Epithelial cell of esophagus (primary cell): Measurements from ENCODE around the gene COL4A2.

Experiments
- DNase-seq: peaks from one replicate; pipeline ENCODE4 v3.0.0; 2010; ENCODE audit warnings: low read depth
- H3K4me3 ChIP-seq: 2 replicates; pipeline ENCODE4 v1.5.1; 2011; ENCODE audit warnings: mild to moderate bottlenecking, low read length, control low read depth
- TF ChIP-seq, protein P1 (sequence below): IDR thresholded peaks from 2 replicates; pipeline ENCODE4 v1.5.1; 2011; ENCODE audit warnings: low read depth, mild to moderate bottlenecking, low read length, control low read depth, inconsistent platforms; ENCODE audit not compliant: insufficient read depth; ENCODE audit errors: missing control alignments

COL4A2 gene

DNA sequence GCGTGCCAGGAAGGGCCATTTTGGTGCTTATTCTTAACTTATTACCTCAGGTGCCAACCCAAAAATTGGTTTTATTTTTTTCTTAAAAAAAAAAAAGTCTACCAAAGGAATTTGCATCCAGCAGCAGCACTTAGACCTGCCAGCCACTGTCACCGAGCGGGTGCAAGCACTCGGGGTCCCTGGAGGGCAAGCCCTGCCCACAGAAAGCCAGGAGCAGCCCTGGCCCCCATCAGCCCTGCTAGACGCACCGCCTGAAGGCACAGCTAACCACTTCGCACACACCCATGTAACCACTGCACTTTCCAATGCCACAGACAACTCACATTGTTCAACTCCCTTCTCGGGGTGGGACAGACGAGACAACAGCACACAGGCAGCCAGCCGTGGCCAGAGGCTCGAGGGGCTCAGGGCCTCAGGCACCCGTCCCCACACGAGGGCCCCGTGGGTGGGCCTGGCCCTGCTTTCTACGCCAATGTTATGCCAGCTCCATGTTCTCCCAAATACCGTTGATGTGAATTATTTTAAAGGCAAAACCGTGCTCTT lies 205.2 kb downstream of the COL4A2 start:
- DNase-seq: no peak
- H3K4me3 ChIP-seq: no peak overlapping the region
- TF ChIP-seq, protein P1, sequence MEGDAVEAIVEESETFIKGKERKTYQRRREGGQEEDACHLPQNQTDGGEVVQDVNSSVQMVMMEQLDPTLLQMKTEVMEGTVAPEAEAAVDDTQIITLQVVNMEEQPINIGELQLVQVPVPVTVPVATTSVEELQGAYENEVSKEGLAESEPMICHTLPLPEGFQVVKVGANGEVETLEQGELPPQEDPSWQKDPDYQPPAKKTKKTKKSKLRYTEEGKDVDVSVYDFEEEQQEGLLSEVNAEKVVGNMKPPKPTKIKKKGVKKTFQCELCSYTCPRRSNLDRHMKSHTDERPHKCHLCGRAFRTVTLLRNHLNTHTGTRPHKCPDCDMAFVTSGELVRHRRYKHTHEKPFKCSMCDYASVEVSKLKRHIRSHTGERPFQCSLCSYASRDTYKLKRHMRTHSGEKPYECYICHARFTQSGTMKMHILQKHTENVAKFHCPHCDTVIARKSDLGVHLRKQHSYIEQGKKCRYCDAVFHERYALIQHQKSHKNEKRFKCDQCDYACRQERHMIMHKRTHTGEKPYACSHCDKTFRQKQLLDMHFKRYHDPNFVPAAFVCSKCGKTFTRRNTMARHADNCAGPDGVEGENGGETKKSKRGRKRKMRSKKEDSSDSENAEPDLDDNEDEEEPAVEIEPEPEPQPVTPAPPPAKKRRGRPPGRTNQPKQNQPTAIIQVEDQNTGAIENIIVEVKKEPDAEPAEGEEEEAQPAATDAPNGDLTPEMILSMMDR: no peak

DNA sequence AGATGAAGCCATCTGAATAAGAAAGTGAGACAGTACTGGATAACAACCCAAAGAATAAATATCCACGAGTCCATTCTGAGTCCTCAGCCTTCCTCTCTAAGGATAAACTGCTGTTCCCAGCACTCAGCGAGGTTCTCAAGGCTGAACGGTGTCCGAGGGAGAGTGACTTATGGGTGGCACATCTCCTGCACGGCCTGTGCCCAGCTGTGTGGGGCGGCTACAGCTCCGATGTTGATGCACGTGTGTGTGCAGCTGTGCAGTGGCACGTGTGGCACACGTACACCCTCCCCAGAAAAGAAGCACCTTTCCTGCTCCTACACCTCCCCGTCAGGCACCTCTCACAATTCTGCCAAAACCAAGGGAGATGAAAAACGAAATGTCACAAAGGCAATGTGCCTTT lies 209.4 kb downstream of the COL4A2 start:
- TF ChIP-seq, protein P1: no peak
- no peak overlapping the region for H3K4me3 ChIP-seq
- DNase-seq: no peak

DNA sequence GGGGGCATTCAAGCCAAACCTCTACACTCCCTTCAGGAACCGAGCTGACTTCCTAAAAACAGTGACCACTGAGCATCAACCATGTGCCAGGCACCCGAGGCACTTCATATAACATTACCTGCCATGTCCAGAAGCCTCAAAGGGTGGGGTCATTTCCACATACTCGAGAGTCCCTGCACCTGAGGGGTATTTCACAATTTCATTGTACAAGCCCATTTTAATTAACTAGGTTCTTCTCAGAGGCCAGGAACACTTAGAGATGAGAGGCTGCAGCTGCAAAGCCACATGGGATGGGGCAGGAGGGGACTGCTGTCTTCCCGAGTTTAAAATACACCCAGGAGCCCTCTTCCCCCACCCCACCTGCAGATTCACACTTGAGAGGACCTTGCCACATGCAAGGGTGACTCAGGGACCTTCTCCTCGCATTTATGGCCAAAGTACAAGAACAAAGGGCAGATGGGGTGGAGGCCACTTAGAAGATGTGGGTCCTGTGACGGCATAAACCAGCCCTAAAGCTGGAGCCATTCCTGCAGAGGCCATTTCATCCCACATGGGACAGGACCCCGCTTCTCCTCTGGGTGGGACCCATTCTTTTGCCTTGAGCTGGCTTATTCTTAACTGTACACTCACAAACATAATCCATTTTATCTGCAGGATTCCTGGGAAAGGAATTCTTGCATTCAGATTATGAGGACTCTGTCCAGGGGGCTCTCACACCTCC lies 210.6 kb downstream of the COL4A2 start:
- no peak overlapping the region for H3K4me3 ChIP-seq
- DNase-seq: no peak
- TF ChIP-seq, protein P1: no peak

DNA sequence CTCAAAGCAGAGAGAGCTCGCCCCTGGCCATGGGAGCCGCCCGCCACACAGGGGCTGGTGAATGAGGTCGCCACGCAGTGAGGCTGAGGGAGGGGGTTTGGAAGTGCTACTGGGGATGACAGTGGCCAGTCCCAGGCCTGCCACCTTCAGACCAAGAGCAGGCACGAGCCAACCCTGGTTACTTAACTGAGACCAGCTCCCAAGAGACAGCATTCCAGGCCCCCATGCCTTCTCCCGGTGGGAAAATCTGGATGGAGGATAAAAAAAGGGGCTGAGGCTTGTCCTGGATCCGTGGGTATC lies 211.1 kb downstream of the COL4A2 start:
- TF ChIP-seq, protein P1: no peak
- H3K4me3 ChIP-seq: no peak overlapping the region
- no peak for DNase-seq

DNA sequence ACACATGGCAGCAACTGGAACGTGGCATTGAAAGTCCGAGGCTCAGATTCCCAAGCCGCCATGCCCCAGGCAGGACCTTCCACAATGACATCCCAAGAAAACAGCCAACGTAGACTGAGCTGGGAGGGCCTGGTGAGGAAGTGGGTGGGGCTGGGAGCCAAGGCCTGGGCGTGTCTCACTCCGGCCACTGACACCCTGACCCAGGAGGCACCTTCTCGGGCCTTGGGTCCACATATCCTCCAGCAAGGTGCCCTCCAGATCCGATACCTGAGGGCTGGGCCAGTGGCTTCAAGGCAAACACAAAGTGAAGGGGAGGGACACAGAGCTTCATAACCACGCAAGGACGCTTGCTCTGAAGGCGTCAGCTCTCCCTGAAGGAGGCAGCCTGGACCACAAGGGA lies 211.5 kb downstream of the COL4A2 start:
- no peak overlapping the region for H3K4me3 ChIP-seq
- DNase-seq: no peak
- TF ChIP-seq, protein P1: no peak

DNA sequence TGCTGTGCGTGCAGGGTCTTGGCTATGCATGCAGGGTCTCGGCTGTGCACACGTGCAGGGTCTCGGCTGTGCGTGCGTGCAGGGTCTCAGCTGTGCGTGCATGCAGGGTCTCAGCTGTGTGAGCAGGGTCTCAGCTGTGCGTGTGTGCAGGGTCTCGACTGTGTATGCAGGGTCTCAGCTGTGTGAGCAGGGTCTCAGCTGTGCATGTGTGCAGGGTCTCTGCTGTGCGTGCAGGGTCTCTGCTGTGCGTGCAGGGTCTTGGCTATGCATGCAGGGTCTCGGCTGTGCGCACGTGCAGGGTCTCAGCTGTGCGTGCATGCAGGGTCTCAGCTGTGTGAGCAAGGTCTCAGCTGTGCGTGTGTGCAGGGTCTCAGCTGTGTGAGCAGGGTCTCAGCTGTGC lies 212.0 kb downstream of the COL4A2 start:
- TF ChIP-seq, protein P1: no peak
- H3K4me3 ChIP-seq: no peak overlapping the region
- no peak for DNase-seq

DNA sequence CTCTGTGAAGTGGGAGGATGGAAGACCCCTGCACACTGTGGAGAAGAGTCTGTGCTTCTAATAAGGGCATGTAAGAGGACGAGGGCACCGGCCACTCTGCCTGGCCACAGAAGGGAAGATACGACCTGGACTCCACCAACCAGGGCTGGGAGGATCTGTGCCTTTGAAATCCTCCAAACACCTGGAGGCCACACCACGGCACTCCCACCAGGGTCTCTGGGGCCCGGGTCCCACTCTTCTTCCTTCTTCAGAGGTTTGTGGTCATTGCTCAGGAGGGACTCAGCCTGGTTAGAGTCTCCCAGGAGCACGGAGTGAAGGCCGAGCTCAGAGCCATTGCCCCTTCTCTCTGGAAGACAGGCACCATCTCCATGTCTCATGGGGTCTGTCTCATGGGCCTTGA lies 212.4 kb downstream of the COL4A2 start:
- TF ChIP-seq, protein P1: no peak
- no peak for DNase-seq
- H3K4me3 ChIP-seq: no peak overlapping the region
